ENCODE results near the gene ALPK1.

DNA sequence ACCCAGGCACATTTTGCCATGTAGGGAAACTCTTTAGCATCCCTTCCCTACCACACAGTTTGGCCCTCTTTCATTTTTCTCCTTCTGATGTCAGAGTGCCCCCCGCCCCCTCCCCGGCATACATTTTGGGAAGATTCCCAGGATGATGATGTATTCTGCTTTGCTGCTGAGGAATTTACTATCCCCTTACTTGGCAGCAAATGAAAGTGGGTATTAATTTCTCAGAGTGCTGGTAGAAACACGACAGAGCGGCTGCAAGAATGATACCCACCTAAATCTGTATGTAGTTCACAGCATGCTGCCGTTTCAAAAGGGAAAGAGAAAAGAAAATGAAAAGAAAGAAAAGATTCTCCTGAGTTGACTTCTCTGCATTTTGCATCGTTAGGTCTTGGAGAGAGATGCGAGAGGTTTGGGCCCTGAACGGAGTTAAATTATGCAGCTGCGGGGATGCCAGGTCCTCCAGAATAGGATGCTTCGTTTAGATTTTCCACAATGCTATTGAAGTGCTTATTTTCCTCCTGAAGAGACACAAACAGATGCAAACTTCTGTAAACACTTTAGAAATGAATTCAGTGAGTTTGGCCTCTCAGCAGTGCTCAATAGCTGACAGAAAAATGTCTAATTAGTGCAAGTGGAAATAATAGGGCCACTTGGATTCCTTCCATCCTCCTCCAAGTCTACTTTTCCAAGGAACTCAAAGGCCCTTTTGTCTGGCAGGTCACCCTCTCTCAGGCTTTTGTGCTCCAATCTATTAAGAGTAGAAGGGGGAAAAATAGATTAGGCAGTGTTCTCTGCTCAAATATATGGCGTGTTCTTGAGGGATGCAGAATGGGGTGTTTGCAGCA, 106.2 kb downstream of the ALPK1 start:
- TF ChIP-seq BCL11A (IDR thresholded peaks at IDR 0.05; ENCODE audit: low read depth in 2 of 2, low read length in 2 of 2) (no peak), SAP30 (IDR thresholded peaks at IDR 0.05; ENCODE audit: insufficient read depth, insufficient replicate concordance, low read length) (no peak), POLR2A (IDR thresholded peaks at IDR 0.05; ENCODE audit: control extremely low read depth in 1 of 2, low read depth in 2 of 2, low read length in 2 of 2) (no peak), RNF2 (IDR thresholded peaks at IDR 0.05; ENCODE audit: borderline replicate concordance, low read depth, low read length, missing control alignments, poor library complexity, severe bottlenecking) (no peak), SP1 (IDR thresholded peaks at IDR 0.05; ENCODE audit: low read depth, low read length) (no peak)
- TF ChIP-seq, protein P1, sequence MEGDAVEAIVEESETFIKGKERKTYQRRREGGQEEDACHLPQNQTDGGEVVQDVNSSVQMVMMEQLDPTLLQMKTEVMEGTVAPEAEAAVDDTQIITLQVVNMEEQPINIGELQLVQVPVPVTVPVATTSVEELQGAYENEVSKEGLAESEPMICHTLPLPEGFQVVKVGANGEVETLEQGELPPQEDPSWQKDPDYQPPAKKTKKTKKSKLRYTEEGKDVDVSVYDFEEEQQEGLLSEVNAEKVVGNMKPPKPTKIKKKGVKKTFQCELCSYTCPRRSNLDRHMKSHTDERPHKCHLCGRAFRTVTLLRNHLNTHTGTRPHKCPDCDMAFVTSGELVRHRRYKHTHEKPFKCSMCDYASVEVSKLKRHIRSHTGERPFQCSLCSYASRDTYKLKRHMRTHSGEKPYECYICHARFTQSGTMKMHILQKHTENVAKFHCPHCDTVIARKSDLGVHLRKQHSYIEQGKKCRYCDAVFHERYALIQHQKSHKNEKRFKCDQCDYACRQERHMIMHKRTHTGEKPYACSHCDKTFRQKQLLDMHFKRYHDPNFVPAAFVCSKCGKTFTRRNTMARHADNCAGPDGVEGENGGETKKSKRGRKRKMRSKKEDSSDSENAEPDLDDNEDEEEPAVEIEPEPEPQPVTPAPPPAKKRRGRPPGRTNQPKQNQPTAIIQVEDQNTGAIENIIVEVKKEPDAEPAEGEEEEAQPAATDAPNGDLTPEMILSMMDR (IDR thresholded peaks at IDR 0.05; ENCODE audit: control extremely low read depth in 1 of 3, insufficient read depth in 1 of 3, low read depth in 1 of 3, low read length in 3 of 3): no peak
